ENCODE measurements around the gene FAM186B.

The FAM186B gene

GRCh38 chr12:49549735-49550692 lies 55.4 kb downstream of the FAM186B start:
- no peak for DNase-seq

- DNase-seq, result peak; percentile 53
Measured at GRCh38 chr12:49548822-49549648, 56.4 kb downstream of the FAM186B start.

GRCh38 chr12:49548481-49548821 lies 57.0 kb downstream of the FAM186B start:
- no peak for DNase-seq

- DNase-seq, result no peak
Measured at GRCh38 chr12:49547090-49547690, 58.2 kb downstream of the FAM186B start.

GRCh38 chr12:49546481-49546880 lies 59.0 kb downstream of the FAM186B start:
- no peak for DNase-seq

GRCh38 chr12:49545815-49546214 lies 59.6 kb downstream of the FAM186B start:
- no peak for DNase-seq

- DNase-seq, result no peak
Measured at GRCh38 chr12:49543914-49544815, 61.3 kb downstream of the FAM186B start.

- DNase-seq, result no peak
Measured at GRCh38 chr12:49543221-49543913, 62.1 kb downstream of the FAM186B start.

GRCh38 chr12:49542592-49543160 lies 62.8 kb downstream of the FAM186B start:
- DNase-seq, result no peak

GRCh38 chr12:49541911-49542505 lies 63.4 kb downstream of the FAM186B start:
- DNase-seq, result no peak

- no peak for DNase-seq
Measured at GRCh38 chr12:49541140-49541861, 64.1 kb downstream of the FAM186B start.

GRCh38 chr12:49540229-49541139 lies 65.0 kb downstream of the FAM186B start:
- DNase-seq, result no peak

GRCh38 chr12:49539406-49540228 lies 65.8 kb downstream of the FAM186B start:
- DNase-seq, result peak; percentile 6

- peak; percentile 93 for DNase-seq
Measured at GRCh38 chr12:49538510-49539403, 66.7 kb downstream of the FAM186B start, which contains the start of gene KCNH3. KCNH3 (plus strand) TSS chr12:49539030; CDS start chr12:49539417, 387 bp downstream.

- peak; percentile 42 for DNase-seq
Measured at GRCh38 chr12:49537752-49538509, 67.5 kb downstream of the FAM186B start.

Measured in CD4-positive, alpha-beta T cell treated with Interleukin-6 for 4 hours (primary cell).